Islet precursor cell (in vitro differentiated cells): Measurements from ENCODE around the gene BUD31.

ENCODE experiments used
- DNase-seq: peaks from one replicate; pipeline ENCODE4 v3.0.0-alpha.2; 2018

The BUD31 gene

DNA sequence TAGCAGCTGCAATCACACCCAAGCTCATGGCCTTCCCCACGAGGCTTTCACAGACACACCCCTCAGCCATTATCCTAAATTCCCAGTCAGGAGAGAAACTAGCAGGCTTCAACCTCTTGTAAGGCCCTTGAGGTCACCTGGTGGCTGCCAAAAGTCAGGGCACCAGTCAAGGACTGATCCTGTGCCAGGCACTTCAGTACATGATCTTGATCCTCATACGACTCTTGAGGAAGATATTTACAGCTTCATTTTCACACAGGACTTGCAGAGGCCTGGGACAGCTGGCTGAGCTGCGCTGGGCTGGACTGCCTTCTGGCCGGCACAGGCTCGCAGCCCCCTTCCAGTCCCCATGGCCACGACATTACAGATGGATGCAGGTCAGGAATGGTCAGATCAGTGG is 9.2 kb upstream of the BUD31 start:
- DNase-seq: no peak

DNA sequence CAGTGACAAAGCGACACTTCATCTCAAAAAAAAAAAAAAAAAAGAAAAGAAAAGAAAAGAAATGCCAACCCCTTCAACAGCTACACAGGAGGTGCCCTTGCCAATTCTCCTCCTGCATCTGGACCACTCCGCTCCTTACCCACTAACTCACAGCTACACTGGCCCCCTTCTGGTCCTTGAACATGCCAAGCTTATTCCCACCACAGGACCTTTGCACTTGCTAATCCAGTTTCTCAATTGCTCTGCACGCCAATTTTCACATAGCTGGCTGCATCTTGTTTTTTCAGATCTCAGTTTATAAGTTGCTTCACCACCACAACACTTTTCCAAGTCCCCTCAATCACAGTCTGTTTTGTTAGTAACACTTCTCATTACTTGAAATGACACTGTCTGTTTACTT is 5.9 kb upstream of the BUD31 start:
- no peak for DNase-seq

DNA sequence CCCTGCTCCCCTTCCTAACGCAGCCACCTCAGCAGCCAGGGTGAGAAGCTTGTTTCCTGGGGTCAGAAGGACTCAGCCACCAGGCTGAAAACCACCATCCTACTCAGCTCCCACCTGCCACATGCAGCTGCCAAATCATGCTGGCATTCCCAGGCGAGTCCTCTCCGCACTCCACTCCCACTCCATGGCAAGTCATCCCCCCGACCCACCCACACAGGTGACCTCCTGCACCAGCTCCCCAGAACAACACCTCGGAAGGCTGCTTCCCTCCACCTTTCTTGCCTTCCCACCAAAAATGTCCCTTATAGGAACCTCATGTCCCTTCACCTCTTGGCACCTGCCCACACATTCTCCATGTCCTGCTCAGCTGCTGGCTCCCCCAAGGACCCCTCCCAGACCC is 5.0 kb upstream of the BUD31 start:
- DNase-seq: no peak

DNA sequence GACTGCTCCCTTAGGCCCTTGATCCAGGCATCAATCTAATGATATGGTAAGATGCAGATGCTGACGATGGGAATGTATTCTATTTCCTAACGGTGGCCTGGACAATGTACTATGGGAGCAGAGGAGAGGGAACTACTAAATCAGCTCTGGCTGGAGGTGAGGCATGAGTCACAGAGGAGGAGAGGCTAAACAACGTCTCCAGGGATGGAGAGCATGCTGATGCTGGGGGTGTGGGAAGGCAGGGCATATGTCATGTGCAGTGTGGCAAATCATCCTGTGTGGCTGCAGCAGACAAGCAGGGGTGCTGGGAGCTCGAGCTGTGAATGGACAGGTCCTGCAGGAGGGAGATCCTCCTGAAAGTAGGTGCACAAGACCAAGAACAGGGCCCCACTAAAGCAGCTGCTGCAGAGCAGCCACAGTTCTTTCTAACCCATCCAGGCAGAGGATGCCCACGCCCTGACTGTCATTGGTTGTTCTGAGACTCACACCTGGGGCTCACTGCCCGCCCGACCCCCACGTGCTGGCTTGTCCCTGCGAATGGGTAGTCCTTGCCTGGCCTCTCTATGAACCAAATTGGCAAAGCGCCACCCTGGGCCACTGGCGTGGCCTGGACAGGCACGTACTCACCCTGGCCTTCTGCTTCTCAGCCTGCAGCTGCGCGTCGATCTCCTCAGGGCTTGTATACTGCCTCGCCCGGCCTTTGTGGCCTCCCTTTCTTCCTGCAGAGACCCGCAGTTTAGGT is 4.4 kb upstream of the BUD31 start:
- no peak for DNase-seq

DNA sequence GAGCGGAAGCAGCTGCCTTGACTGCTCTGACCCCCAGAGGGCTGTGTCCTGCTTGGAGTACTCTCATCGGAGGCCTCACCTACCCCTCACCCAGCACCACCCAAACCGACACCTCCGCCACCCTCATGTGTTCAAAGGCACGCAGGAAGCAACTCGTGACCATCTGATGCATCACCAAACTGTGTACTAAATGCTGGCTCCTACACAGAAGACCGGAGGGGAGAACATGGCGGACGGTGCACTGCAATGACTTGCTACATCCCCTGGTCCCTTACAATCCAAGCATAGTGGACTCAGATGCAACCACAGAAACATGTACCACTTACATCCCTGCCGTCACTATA is 3.8 kb upstream of the BUD31 start:
- DNase-seq: no peak

DNA sequence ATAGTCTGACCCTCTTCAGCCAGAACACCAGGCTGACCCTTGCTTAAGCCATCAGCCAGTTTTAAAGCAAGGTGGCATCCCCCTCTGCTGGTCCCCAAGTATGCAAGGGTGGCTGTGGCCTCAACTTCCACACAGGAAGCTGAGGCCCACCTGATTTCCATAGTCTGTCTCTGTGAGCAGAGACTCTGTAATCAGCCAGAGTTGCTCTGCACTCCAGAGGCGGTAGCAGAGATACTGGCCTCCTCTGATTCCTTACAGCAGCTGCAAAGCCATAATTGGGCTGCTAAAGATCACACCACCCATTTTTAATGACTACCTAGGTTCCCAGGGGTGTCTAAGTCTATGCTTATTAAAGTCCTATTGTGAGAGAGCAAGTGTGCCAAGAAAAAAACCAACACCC is 2.2 kb upstream of the BUD31 start:
- DNase-seq: no peak

DNA sequence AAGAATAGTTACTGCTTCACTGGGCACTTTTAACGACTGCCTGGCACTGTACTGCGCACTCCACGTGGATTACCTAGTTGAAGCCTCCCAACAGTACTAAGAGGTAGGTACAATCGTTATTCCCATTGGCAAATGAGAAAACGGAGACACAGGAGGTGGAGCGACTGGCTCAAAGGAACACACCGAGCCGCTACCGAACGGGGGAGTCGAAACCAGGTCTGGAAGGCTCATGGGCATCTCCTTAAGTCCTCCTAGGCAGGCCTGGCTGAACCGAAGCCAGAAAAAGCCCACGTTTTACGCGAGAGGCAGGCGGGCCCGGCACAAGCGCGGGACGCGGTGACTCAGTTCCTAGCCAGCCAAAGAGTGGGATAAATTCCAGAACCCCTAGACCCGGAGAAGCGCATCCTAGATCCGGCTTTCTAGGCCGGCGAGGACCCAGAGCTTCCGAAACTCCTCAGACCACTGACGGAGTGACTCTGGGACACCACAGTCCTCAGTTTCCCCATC is 844 bp upstream of the BUD31 start:
- peak; percentile 73 for DNase-seq

DNA sequence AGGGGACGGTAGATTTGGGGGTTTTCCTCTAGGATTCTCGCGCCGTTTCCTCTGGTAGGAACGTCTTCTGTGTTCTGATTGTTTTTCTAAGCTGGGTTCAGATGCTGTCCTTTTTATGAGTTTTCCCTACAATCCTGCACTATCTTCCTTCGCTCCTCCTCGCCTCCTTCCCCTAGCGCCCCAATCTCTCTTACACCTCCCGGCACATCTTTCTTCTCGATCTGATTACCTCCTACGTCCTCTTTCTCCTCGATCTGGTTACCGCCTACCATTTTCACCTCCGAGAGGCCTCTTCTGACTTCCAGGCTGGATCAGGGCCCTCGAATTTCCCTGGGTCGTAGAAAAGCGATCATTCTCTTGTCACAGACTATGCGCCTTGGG is 413 bp downstream of the BUD31 start:
- DNase-seq: no peak

DNA sequence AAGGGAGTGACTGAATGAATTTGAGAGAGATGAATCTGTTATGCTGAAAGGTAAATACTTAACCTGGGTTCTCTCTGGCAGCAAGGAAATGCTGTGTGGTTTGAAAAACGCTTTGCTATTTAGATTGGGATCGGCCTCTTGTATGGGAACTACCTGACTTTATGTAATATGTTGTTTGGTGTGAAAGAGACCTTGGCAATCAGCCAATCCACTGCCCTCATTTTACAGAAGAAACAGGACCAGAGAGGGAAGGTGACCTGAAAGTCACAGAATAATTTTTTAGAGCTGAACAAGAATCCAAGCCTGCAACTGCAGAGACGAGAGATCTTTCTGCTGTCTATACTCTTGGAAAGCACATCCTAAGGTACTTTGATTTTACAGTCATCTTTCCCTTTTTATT is 1.0 kb downstream of the BUD31 start:
- no peak for DNase-seq

DNA sequence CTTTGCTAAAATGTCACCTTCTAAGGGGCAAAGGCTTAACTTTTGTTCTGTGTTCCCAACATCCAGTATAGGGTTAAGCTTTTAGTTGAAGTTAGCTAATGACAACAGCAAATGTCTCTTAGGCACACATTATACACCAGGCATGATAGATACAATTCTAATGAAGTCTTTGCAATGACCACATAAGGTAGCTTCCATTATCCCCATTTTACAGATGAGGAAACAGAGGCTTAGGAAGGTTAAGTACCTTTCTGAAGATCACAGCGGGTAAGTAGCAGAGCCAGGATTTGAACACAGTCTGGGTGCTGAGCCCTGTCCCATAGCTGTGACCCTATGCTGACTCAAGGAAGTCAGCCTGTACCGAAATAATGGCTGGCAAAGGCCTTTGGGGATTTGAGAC is 1.9 kb downstream of the BUD31 start:
- no peak for DNase-seq

DNA sequence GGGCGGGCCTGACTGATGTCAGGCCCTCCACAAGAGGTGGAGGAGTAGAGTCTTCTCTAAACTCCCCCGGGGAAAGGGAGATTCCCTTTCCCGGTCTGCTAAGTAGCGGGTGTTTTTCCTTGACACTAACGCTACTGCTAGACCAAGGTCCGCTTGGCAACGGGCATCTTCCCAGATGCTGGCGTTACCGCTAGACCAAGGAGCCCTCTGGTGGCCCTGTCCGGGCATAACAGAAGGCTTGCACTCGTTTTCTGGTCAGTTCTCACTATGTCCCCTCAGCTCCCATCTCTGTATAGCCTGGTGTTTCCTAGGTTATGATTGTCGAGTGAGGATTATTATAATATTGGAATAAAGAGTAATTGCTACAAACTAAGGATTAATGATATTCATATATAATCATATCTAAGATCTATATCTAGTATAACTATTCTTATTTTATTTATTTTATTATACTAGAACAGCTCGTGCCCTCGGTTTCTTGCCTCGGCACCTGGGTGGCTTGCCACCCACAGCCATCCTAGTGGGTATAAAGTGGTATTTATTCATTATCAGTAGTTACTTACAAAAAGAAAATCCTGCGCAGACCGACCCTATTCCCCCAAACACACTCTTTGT is 6.9 kb downstream of the BUD31 start:
- DNase-seq: peak; percentile 79

DNA sequence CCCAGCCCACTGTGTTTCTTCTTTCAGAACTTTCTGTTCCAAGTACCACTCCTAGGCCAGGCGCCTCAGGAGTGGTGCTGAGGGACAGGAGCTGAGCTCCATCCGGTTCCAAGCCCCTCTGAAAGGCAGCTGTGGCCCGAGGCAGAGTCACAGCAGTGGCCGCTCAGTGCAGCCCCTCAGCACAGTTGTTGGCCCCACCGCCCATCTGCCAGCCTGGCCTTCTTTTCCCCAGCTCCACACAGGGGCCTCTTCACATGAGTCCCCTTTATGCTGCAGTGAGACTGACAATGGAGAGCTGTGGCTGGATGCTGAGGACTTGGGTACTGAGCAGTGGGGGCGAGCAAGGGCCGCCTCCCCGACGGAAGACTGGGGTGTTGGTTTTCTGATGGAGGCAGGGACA is 9.5 kb downstream of the BUD31 start:
- no peak for DNase-seq

DNA sequence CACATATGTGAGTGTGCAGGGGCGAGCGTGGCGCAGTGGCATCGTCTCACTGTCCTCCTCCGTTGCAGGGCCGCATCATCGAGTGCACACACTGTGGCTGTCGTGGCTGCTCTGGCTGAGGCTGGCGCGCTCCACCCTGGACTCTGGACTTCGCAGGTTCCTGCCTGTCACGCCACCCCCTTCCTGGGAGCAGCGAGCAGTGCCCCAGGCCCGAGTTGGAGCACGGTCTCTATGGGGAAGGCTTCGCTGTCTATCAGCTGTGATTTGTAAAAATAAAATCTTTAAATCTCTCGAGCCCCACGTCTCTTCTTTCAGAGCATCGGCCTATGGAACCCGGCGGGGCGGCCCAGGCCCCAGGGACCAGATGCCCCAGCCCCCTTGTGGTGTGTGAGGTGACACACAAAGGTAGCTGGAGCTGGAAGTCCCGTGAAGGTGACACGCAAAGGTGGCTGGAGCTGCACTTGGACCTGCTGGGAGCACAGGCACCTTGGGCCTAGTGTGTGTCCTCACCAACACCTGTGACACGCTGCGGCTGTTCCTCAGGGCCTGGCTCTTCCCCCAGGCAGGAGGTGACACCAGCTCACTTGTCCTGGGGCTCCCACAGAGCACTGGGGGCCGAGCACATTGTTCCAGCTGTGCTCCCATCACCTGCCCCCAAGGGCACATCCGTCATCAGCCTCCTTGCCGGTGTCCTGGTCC is 10.7 kb downstream of the BUD31 start:
- DNase-seq: no peak

DNA sequence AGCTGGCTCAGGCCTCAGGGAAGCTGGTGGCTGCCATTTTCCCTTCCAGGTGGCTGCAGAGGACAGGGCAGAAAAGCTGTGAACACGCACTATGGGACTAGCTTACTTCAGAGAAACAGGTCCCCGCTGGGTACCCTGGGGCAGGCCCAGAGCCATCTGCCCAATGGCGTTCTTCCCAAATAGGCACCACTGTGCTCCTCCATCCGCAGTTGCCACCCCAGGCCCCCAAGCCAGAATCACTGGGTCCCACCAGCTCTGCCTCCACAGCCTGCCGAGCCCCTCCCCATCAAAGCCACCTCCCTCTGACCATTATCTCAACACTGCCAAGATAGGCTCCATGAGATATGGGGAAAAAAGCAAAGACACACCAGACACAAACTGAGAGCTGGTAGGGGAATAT is 11.4 kb downstream of the BUD31 start:
- no peak for DNase-seq

DNA sequence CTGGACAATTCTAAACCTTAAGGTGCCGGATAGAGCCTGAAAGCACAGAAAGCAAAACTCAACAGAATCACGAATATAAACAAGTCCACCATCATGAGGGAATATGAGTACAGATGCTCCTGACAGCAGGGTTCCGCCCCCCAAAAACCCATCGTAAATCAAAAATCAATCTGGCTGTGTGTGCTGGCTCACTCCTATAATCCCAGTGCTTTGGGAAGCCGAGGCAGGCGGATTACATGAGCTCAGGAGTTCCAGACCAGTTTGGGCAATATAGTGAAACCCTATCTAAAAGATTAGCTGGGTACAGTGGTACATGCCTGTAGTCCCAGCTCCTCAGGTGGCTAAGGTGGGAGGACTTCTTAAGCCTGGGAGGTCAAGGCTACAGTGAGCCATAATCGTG is 12.2 kb downstream of the BUD31 start:
- DNase-seq: no peak

DNA sequence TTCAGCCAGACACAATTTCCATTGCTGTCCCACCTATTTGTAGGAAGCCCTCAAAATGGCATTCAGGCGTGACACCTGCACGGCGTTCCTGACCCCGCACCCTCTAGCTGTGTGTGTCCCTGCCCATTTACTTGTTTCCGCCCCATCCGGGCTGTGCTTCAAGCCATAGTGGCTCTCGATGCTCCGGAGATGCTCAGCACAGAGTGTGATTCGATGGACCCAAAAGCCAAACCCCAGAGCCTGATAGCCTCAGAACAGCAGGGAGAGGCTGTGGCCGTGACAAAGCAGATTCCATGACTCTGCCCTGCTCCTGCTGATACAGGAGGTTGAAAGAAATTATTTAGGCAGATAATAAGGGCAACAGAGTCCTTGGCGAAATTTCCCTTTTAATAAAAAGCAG is 13.4 kb downstream of the BUD31 start:
- peak; percentile 46 for DNase-seq

DNA sequence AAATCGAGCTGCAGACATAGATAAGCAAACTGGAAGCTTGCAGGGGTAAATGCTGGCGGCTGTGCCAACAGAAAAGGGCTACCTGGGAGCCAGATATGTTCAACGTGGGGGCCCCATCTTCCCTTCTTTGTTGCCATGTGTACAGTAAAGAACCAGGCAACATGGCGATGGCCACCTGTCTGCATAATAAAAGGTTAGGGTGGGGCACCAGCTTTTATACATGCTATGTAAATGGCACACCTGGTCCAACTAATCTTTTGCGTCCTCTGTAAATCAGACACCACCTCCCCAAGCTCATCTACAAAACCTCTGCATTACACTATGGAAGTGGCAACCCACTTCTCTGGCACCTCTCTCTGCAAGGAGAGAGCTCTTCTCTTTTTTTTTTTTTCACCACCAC is 13.9 kb downstream of the BUD31 start:
- DNase-seq: no peak

DNA sequence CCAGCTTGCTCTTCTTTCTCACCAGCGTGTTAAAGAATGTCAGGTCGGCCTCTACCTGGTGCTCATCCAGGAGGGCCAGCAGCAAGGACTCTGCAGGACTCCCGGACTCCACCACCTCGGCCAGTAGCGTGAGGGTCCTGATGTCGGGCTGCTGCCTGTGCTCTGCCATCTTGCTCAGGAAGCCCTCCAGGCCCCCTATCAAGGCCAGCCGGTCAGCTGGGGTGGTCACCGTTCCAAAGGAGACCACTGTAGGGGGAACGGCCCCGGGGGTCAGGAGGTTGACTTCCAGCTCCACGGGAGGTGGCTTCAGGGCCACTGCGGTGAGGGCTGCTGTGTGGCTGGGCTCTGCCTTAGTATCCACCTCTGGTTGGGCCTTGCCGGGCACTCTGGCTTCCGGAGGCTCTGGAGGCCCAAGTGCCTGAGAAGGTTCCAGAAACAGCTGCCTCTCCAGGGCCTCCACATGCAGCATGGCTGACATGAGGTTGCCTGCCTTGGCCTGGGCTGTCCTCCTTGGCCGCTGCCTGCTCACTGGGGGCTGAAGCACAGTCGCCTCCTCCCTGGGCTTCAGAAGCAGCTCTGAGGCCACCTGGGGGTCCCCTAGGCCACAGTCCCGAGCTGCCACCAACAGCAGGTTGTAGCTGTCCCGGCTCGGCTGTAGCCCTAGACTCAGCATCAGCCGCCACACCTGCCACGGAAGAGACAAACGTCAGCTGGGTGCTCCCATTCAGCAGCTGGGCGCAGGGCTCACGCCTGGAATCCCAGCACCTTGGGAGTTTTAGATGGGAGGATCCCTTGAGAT is 16.4 kb downstream of the BUD31 start:
- DNase-seq: no peak

DNA sequence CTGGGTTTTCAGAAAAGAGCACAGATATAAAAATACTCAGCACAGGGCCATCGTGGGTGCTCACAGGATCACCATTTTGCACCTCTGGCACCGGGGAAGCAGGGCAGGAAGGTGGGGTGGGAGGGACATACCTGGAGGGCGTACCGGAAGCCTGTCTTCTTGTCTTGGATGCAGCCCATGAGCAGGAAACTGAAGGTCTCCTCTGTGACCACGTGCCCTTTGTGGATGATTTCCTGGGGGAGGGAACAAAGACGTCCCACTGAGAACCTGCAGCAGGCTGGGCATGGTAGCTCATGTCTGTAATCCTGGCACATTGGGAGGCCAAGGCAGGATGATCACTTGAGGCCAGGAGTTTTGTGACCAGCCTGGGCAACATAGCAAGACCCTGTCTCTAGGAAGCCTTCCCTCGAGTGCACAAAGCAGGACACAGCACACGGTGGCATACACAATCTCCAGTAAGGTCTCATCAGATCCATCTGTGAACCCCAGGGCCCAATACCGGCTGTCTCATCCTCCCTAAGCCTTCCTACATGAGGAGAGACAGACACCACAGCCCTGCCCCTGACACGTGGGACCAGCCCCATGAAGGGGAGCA is 20.3 kb downstream of the BUD31 start:
- no peak for DNase-seq

DNA sequence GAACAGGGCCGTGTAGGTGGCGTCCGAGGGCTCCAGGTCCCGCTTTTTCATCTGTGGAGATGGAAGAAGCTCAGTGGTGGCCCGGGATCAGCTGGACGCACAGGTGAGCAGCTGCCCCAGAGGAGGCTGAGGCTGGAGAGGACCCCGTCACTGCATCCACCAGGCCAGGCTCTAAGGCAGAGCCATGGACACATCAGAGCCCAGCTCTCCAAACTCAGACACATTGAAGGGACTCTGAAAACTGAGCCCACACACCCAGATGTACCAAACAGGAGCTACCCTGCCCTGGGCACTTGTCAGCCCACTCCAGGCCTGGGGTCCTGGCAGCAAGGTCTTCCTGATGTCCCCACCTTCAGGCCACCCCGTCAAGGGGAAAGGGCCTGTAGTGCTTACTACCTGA is 21.0 kb downstream of the BUD31 start:
- DNase-seq: no peak

DNA sequence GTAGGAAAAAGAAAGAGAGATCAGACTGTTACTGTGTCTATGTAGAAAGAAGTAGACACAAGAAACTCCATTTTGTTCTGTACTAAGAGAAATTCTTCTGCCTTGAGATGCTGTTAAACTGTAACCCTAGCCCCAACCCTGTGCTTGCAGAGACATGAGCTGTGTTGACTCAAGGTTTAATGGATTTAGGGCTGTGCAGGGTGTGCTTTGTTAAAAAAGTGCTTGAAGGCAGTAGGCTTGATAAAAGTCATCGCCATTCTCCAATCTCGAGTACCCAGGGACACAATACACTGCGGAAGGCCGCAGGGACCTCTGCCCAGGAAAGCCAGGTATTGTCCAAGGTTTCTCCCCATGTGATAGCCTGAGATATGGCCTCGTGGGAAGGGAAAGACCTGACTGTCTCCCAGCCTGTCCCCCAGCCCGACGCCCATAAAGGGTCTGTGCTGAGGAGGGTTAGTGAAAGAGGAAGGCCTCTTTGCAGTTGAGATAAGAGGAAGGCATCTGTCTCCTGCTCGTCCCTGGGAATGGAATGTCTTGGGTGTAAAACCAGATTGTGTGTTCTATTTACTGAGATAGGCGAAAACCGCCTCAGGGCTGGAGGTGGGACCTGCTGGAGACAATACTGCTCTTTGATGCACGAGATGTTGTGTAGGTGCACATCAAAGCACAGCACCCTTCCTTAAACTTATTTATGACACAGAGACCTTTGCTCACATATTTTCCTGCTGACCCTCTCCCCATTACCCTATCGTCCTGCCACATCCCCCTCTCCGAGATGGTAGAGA is 23.2 kb downstream of the BUD31 start:
- DNase-seq: peak; percentile 99

DNA sequence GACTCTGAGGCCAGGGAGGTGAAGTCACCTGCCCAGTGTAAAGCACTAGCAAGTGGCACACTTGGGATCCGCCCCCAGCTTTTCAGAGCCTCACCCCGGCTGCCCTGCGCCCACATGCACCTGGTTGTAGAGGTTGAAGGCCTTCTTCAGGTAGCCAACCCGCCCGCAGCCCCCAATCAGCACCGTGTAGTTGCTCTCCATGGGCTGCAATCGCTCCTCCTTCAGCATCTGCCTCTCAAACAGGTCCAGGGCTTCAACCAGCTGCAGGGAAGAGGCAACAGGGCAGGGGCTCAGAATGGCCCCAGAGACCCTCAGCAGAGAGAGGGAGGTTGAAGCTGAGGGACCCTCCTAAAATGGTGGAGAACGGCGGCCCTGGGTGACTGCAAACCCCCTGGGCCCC is 24.4 kb downstream of the BUD31 start:
- DNase-seq: no peak
